Measurements from ENCODE around the gene GRN.

DNA sequence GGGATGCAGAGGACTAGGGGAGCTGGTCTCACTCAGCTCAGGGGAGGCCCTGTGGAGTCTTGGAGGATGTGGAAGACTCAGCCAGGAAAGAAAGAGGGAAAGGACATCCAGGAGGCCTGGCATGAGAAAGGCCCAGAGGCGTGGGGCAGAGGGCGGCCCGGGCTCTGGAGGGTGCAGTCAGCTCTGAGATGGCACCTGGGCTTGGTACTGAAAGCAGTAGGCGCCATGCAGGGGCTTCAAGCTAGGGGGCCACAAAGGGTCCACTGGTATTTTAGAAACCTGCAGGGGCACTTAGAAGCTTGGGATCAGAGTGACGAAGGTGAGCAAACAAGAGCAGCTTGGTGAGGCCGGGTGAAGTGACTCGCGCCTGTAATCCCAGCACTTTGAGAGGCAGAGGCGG, 13.0 kb downstream of the GRN start:
- TF ChIP-seq BHLHE40 (IDR thresholded peaks at IDR 0.05; ENCODE audit: borderline replicate concordance) (no peak), SP1 (IDR thresholded peaks at IDR 0.05) (no peak), FOXM1 (IDR thresholded peaks at IDR 0.05; ENCODE audit: borderline replicate concordance) (no peak), L3MBTL2 (conservative IDR thresholded peaks at IDR 0.05) (no peak), ZNF384 (IDR thresholded peaks at IDR 0.05) (no peak), NFRKB (IDR thresholded peaks at IDR 0.05) (no peak)

All from HEK293T (cell line).